K562 (cell line): ENCODE measurements around the gene SND1. TPM values are rescaled to one million over a fixed set of nuclear protein-coding genes. Genes with fewer than 3 reads are reported as not detected.

Source experiments
- EHMT2 ChIP-seq: fragments of 450-650 bp; IDR thresholded peaks from 2 replicates; pipeline ENCODE4 v1.6.1; 2018; ENCODE audit warnings: antibody characterized with exemption
- ETS1 ChIP-seq: conservative IDR thresholded peaks from 2 replicates; pipeline ENCODE4 v1.6.1; 2011; ENCODE audit warnings: low read depth, mild to moderate bottlenecking, low read length; ENCODE audit not compliant: control insufficient read depth
- LCOR ChIP-seq: sonication (generic); formaldehyde crosslinking; IDR thresholded peaks from 2 replicates; pipeline ENCODE4 v1.8.0; 2022; ENCODE audit warnings: mild to moderate bottlenecking, missing genetic modification reagents
- NUFIP1 ChIP-seq: fragments of 450-650 bp; IDR thresholded peaks from 2 replicates; pipeline ENCODE4 v1.6.1; 2018; ENCODE audit not compliant: partially characterized antibody
- POU5F1 ChIP-seq: fragments of 150-350 bp; IDR thresholded peaks from 2 replicates; pipeline ENCODE4 v1.6.1; 2014; ENCODE audit warnings: borderline replicate concordance, low read length, low read depth, mild to moderate bottlenecking; ENCODE audit not compliant: partially characterized antibody
- RBM39 ChIP-seq: fragments of 200-400 bp; formaldehyde crosslinking; optimal IDR thresholded peaks from 2 replicates; pipeline ENCODE3; 2018; ENCODE audit warnings: low read depth, low read length
- TOE1 ChIP-seq, 2 experiments: fragments of 450-650 bp in 1 of 2; sonication (generic) in 1 of 2; formaldehyde crosslinking in 1 of 2; IDR thresholded peaks; 2 replicates each; pipeline versions ENCODE4 v1.7.1 to v1.8.0; 2016 to 2022; ENCODE audit warnings: borderline replicate concordance in 2 of 2, mild to moderate bottlenecking in 2 of 2, antibody characterized with exemption in 1 of 2, inconsistent platforms in 1 of 2, low read depth in 1 of 2, missing genetic modification reagents in 1 of 2, moderate library complexity in 1 of 2
- ZNF280B ChIP-seq: fragments of 250-450 bp; sonication (Bioruptor Pico); IDR thresholded peaks from 2 replicates; pipeline ENCODE4 v1.5.1; 2021; ENCODE audit warnings: mild to moderate bottlenecking
- ZNF696 ChIP-seq: fragments of 250-450 bp; sonication (Bioruptor Pico); conservative IDR thresholded peaks from 2 replicates; pipeline ENCODE4 v1.4.0; 2020; ENCODE audit warnings: mild to moderate bottlenecking, moderate library complexity
- ZNF830 ChIP-seq: fragments of 250-450 bp; sonication (Bioruptor Pico); IDR thresholded peaks from 2 replicates; pipeline ENCODE4 v1.5.0; 2021; ENCODE audit warnings: mild to moderate bottlenecking
- polyA plus RNA-seq, 8 experiments: library from polyadenylated mRNA; depleted of rRNA in 4 of 8; stranded (reverse) in 5 of 8; unstranded in 3 of 8; fragments of >200 nt; fragmentation: Nextera tagmentation in 2 of 8; fragmentation: Illumina TruSeq in 1 of 8; extraction: Ambion mirVana in 2 of 8; extraction: Trizol in 1 of 8; gene quantifications; 2 replicates each; pipeline versions ENCODE4 v1.2.1 to v1.2.3, GENCODE V29; 2011 to 2014; ENCODE audit warnings: inconsistent platforms in 1 of 8, missing spikeins in 1 of 8
- total RNA-seq, 7 experiments: library from RNA; depleted of rRNA in 6 of 7; stranded (reverse); fragments of >200 nt in 6 of 7; fragmentation: Illumina TruSeq in 2 of 7; extraction: Trizol in 2 of 7; gene quantifications; 2 replicates each; pipeline versions ENCODE4 v1.2.1 to v1.2.3, GENCODE V29; 2011 to 2021; ENCODE audit warnings: low replicate concordance in 1 of 7

SND1 gene
- total and polyA plus RNA-seq, 9 of the 15 experiments (the other 6 are each of a cell fraction or from before 2014, with no cell fraction given): 46.5 to 307 (median 191) TPM

- TF ChIP-seq ZNF280B (CRISPR knock-in tag) (no peak), NUFIP1 (no peak), ZNF696 (CRISPR knock-in tag) (no peak), RBM39 (no peak), LCOR (no peak), EHMT2 (no peak), ZNF830 (CRISPR knock-in tag) (no peak), ETS1 (no peak), POU5F1 (no peak), TOE1 (IDR thresholded peaks at IDR 0.05; ENCODE audit: borderline replicate concordance) (no peak), TOE1 (CRISPR knock-in tag; IDR thresholded peaks at IDR 0.05; ENCODE audit: borderline replicate concordance, low read depth) (no peak)
Observed at GRCh38 chr7:127702938-127703337, 50.9 kb downstream of the SND1 start (continued).
